ENCODE data around the gene F11. TPM values are rescaled to one million over a fixed set of nuclear protein-coding genes. Genes with fewer than 3 reads are reported as not detected.
"Not testable (repeated sequence)": the region's sequence is repeated elsewhere in the genome, so short reads cannot be mapped to it uniquely, and the experiment has no call there.

The F11 gene
- total and polyA plus RNA-seq, 2 of the 13 experiments (the other 11 are each of a cell fraction or from before 2014, with no cell fraction given), result 35.1 to 58.0 TPM

- no peaks in the 10 kb centered on the region for H3K36me3 ChIP-seq (replicated peaks in 1 of 2; ENCODE audit: control insufficient read depth in 1 of 2, insufficient read depth in 2 of 2, low read length in 2 of 2)
- intact Hi-C loops (cut with micrococcal nuclease; ENCODE audit: unreplicated experiment), result no loop called here
- no peaks in the 10 kb centered on the region for H3K79me2 ChIP-seq (ENCODE audit: insufficient read depth, low read length)
- H3K27me3 ChIP-seq (ENCODE audit: control insufficient read depth in 1 of 2, insufficient read depth in 2 of 2, low read length in 2 of 2), result peaks cover 0 to 22% of the 10 kb centered on the region in 2 experiments; a peak in 2 of 5 replicates
- in situ Hi-C loops (cut with HindIII; ENCODE audit: extremely low pct_ligation_motif_present, low pct_unique_long_range_greater_than_20kb), result no loop called here
- POLR2A ChIA-PET, result no interaction called here
- H4K20me1 ChIP-seq (ENCODE audit: insufficient read depth, low read length), result no peaks in the 10 kb centered on the region
- no peak for ATAC-seq
- CTCF ChIA-PET (ENCODE audit: low intra/inter-chr PET ratio, low total read pairs), result no interaction called here
- H2AFZ ChIP-seq (ENCODE audit: low read length), result no peak overlapping the region
- DNase-seq (ENCODE audit: low spot score), result no peak
- no peak overlapping the region for H3K4me2 ChIP-seq (ENCODE audit: low read depth, low read length)
- no peak overlapping the region for H3K4me3 ChIP-seq (replicated peaks in 1 of 3; ENCODE audit: insufficient read depth in 1 of 3, low read depth in 2 of 3, low read length in 3 of 3)
- H3K9ac ChIP-seq (ENCODE audit: insufficient read depth, low read depth, low read length), result no peak overlapping the region
- no peak overlapping the region for H3K27ac ChIP-seq (ENCODE audit: extremely low read length, insufficient read depth, low read length)
- BruUV-seq (replicated peaks), result no TSS peak
- 2% methylated on average over 6 of the region's 6 CpGs for WGBS (ENCODE audit: low lambda C conversion rate)
- no peak for TF ChIP-seq MLX (CRISPR knock-in tag; IDR thresholded peaks at IDR 0.05)
- no peak for TF ChIP-seq FOSL1 (CRISPR knock-in tag; IDR thresholded peaks at IDR 0.05; ENCODE audit: borderline replicate concordance)
- no peak for TF ChIP-seq SATB2 (CRISPR knock-in tag; IDR thresholded peaks at IDR 0.05)
- TF ChIP-seq GLI4 (CRISPR knock-in tag; IDR thresholded peaks at IDR 0.05; ENCODE audit: borderline replicate concordance), result no peak
- TF ChIP-seq ZBTB20 (CRISPR knock-in tag; IDR thresholded peaks at IDR 0.05; ENCODE audit: borderline replicate concordance, low read depth), result no peak
- TF ChIP-seq ZNF292 (CRISPR knock-in tag; IDR thresholded peaks at IDR 0.05; ENCODE audit: borderline replicate concordance, low read depth), result no peak
- TF ChIP-seq ZNF891 (CRISPR knock-in tag; IDR thresholded peaks at IDR 0.05), result no peak
- TF ChIP-seq CREB3 (CRISPR knock-in tag; IDR thresholded peaks at IDR 0.05), result no peak
- no peak for TF ChIP-seq SRSF4 (IDR thresholded peaks at IDR 0.05; ENCODE audit: low read depth, low read length, poor library complexity, severe bottlenecking)
- TF ChIP-seq ZNF10 (CRISPR knock-in tag; IDR thresholded peaks at IDR 0.05; ENCODE audit: borderline replicate concordance, low read depth), result no peak
- no peak for TF ChIP-seq ARID2 (CRISPR knock-in tag; IDR thresholded peaks at IDR 0.05; ENCODE audit: borderline replicate concordance)
- TF ChIP-seq USF2 (IDR thresholded peaks at IDR 0.05; ENCODE audit: low read depth, low read length), result no peak
- TF ChIP-seq USF2 (CRISPR knock-in tag; IDR thresholded peaks at IDR 0.05; ENCODE audit: borderline replicate concordance), result no peak
- no peak for FAIRE-seq
- H3K9me3 ChIP-seq (ENCODE audit: low read length), result no peaks in the 10 kb centered on the region
- no peaks in the 10 kb centered on the region for H3K4me1 ChIP-seq (ENCODE audit: insufficient read depth, low read length)
These were observed 52.5 kb downstream of the F11 start for GRCh38 chr4:186318481-186318880.

GRCh38 chr4:186324660-186325059, 58.7 kb downstream of the F11 start:
- in situ Hi-C loops (cut with HindIII; ENCODE audit: extremely low pct_ligation_motif_present, low pct_unique_long_range_greater_than_20kb); H3K79me2 ChIP-seq (ENCODE audit: insufficient read depth, low read length); ATAC-seq; FAIRE-seq; H2AFZ ChIP-seq (ENCODE audit: low read length); H3K27me3 ChIP-seq (ENCODE audit: control insufficient read depth in 1 of 2, insufficient read depth in 2 of 2, low read length in 2 of 2); DNase-seq (ENCODE audit: low spot score); H4K20me1 ChIP-seq (ENCODE audit: insufficient read depth, low read length); H3K4me3 ChIP-seq (replicated peaks in 1 of 3; ENCODE audit: insufficient read depth in 1 of 3, low read depth in 2 of 3, low read length in 3 of 3); POLR2A ChIA-PET; BruUV-seq (replicated peaks); H3K36me3 ChIP-seq (replicated peaks in 1 of 2; ENCODE audit: control insufficient read depth in 1 of 2, insufficient read depth in 2 of 2, low read length in 2 of 2); CTCF ChIA-PET (ENCODE audit: low intra/inter-chr PET ratio, low total read pairs); H3K9ac ChIP-seq (ENCODE audit: insufficient read depth, low read depth, low read length); H3K27ac ChIP-seq (ENCODE audit: extremely low read length, insufficient read depth, low read length); H3K4me1 ChIP-seq (ENCODE audit: insufficient read depth, low read length); H3K4me2 ChIP-seq (ENCODE audit: low read depth, low read length); H3K9me3 ChIP-seq (ENCODE audit: low read length): not testable (repeated sequence)
- no CpG with 5 or more reads among the region's 33 CpGs for WGBS (ENCODE audit: low lambda C conversion rate)
- intact Hi-C loops (cut with micrococcal nuclease; ENCODE audit: unreplicated experiment), result loop anchor here (5.0 kb wide), 1 partner anchor 1183 kb away; no protein-coding TSS in a partner anchor

Measured in HepG2 (cell line).